G401 (cell line): ENCODE results near the gene ZNF80. TPM values are rescaled to one million over a fixed set of nuclear protein-coding genes. Genes with fewer than 3 reads are reported as not detected.

Experiments used
- total RNA-seq: library from RNA; depleted of rRNA; stranded (reverse); fragments of >200 nt; shearing (Covaris generic); gene quantifications from 2 replicates; pipeline ENCODE4 v1.2.3, GENCODE V29; 2014; rRNA removed

Gene ZNF80
- total RNA-seq, 1 experiment from 2014 or later = not detected

Other genes with a start within 250 kb of the ZNF80 start
- gene CCDC191, start 181.1 kb downstream of the ZNF80 start, total RNA-seq = 0.49 and 0.54 TPM in 2 replicates
- gene QTRT2, start 180.8 kb downstream of the ZNF80 start, total RNA-seq = 34.7 and 38.6 TPM in 2 replicates
- not detected in 2 replicates for gene DRD3, start 58.5 kb downstream of the ZNF80 start, total RNA-seq
- gene TIGIT, start 56.5 kb upstream of the ZNF80 start, total RNA-seq = not detected in 2 replicates